GM21737 (cell line): Measurements from ENCODE around the gene GRAMD1A.
"Not testable (repeated sequence)": the region's sequence is repeated elsewhere in the genome, so short reads cannot be mapped to it uniquely, and the experiment has no call there.

Experiments
- ATAC-seq: cut with Tn5 transposase; IDR thresholded peaks from one replicate; pipeline ENCODE4 v1.9.1; 2021; ENCODE audit warnings: mild to moderate bottlenecking, moderate library complexity; ENCODE audit not compliant: unreplicated experiment

GRAMD1A gene

DNA sequence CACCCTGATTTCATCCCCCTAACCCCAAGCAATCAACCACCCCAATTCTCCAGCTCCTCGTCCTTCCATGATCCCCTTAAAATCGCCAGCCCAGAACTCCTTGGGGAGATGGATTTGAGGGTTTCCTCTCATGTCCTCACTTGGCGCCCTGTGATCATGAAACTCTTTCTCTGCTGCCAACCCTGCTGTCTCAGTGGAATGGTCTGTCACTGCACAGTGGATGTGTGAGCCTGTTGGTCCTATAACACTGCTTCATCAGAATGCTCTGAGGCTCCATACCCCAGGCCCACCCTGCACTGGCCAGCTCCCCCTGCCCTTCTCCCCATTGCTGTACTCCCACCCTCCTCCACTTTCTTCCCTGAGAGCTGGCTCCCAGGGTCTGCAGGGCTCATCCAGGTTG is 23.5 kb upstream of the GRAMD1A start:
- no peak for ATAC-seq

DNA sequence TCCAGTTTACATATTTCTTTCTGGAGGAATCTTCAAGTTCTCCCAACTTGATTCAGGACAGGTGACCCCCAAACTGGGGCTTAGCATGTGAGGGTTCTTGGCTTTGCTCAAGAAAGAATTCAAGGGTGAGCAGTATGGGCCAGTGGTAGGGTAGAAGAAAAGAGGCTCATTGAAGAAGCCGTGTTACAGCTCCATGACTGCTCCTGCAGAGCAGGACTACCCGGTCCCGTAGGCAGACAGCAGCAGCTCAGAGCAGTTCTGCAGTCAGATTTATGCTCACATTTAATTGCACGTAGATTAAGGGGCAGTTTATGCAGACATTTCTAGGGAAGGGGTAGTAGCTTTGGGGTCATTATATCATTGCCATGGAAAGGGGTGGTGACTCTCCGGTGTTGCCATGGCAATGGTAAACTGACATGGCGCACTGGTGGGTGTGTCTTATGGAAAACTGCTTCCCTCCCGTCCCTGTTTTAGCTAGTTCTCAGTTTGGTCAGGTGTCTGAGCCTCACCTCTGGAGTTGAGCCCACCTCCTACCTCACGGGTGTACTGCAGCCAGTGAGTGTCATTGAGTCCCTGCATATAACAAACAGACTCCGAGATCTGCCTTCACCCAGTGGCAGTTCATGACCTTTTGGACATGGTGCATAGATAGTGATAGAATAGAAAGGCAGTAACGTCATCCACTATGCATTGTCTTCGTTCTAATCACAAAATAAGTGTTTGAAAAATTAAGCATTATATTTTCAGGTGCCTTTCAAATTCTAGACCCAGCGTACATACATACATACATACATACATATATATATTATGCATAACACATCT is 20.1 kb upstream of the GRAMD1A start:
- ATAC-seq = no peak

DNA sequence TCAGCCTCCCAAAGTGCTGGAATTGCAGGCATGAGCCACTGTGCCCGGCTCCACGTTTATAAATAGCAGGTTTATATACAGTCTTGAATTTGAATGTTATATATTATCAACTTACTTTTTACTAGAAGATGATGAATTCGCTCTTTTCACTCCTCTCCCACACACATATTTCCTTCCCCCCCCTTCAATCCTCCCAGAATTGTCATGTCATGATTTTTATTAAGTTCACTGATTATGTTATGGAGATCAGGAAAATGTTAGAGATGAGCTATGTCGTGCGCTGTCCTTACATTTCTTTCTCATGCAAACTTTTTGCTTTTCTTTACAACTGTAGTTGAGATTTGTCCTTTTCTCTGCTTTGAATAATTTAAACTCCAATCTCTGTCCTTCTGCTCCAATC is 17.8 kb upstream of the GRAMD1A start:
- ATAC-seq = no peak

DNA sequence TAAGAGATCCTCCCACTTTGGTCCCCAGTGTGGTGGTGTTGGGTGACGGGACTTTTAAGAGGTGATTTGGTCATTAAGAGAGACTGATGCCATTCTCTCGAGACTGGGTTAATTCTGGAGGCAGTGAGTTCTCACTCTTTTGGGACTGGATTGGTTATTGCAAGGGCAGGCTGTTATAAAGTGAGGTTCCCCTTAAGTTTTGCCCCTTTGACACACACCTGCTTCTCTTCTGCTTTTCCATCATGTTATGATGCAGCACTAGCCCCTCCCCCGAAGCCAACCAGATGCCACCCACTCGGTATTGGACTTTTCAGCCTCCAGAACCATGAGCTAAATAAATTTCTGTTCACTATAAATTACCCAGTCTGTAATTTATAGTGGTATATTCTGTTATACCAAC is 16.3 kb upstream of the GRAMD1A start:
- no peak for ATAC-seq

DNA sequence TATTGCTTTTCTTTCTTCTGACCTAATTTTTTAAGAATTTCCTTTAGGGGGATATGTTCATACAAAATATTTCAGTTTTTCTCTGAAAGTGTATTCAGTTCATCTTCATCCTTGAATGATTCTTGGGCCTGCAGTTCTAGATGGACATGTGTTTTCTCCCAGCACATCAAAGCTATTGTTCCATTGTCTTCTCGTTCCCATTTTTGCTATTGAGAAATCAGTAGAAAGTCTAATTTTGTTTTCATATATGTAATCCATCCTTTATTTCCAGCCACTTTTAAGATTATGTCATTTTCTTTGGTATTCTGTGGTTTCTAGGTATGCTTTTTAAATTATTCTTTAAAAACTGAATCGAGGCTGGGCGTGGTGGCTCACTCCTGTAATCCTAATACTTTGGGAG is 15.8 kb upstream of the GRAMD1A start:
- no peak for ATAC-seq

DNA sequence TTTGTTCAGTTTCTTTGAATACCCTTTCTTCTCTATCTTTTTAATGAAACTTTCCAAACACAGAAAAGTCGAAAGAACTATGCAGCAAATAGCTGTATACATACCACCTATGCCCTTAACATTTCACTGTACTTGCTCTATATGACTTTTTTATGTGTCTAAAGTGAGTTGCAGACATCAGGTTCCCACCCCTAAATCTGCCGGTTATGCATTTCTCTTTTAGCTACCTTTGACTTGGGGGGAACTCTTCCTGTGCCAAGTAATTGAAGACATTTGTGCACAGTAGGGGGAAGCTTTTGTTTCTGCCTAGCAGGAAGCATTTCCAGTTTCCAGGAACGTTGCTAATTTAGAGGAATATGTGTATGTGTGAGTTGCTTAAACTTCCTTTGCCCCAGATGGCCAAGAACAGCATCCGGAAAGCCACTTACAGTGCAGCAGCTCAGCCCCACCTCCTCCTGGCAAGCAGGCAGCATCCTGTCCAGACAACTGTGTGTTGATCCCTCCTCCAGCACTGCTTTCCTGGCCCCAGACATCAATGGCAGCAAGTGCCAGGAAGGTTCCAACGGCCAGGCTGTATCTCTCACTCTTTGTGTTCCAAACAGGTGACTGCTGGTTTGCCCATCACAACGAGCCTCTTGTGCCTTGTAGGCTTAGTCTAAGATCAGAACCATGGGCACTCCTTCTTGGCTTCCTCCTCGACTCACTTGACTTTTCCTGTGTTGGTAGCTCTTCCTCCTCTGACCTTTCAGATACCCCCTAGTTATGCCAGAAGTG is 14.7 kb upstream of the GRAMD1A start:
- no peak for ATAC-seq

DNA sequence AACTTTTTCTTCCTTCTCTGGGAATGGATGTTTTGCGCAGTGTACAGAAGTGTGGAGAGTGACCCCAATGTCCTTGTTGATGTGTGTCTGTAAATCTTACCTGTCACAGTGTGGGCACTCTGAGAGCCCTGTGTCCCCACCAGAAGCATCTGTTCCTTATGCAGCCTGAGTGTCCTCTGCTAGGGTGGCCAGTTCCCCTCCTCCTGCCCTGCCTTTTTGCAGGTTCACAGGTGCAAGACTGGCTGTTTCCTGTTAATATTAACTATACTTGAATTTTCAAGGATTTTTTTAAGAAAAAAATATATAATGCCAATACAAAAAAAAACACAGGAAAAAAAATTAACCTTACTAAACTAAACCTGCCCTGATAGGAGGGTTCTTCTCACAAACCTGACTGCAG is 12.0 kb upstream of the GRAMD1A start:
- no peak for ATAC-seq

DNA sequence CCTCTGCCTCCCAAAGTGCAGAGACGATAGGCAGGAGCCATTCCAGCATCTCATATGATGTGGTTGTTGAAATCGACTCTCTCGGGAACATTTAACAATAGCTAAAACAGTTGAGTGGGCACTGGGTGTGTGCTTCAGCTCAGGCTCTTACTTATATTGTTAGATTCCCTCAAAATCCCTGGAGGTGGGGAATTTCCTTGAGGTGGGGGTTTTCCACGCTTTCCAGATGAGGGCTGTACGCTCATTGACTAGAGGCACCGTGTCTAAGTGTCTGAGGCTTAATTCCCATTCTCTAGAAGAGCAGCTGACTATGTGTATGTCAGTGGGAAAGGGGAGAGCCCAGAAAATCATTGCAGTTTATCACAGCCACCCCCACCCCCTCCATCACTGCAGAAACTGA is 10.8 kb upstream of the GRAMD1A start:
- ATAC-seq = no peak

DNA sequence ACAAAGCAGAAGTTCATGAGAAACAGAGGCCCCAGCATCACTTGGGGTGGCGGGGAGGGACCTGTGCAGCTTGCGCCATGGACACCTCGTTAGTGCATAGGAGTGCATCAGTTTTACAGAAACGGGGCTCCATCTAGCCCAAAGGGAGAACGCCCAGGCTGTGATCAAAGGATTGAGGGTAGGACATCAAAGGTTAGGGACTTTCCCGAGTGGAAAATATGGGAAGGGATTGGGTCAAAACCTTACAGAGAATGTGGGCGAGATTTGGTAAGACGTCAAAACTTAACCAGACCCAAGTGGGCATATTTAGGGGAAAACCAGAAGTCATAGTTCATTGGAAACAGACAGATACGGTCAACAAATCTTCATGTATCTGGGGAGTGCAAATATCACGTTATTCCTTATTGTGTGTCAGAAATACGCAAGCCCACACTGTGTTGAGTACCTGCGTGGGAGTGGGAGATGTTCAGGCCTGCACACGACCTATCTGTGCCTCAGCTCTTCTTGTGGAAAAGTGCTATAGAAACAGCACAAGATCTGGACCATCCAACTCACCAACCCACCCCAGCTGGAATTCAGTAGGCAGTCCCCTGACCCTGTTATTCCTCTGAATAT is 9.4 kb upstream of the GRAMD1A start:
- no peak for ATAC-seq

DNA sequence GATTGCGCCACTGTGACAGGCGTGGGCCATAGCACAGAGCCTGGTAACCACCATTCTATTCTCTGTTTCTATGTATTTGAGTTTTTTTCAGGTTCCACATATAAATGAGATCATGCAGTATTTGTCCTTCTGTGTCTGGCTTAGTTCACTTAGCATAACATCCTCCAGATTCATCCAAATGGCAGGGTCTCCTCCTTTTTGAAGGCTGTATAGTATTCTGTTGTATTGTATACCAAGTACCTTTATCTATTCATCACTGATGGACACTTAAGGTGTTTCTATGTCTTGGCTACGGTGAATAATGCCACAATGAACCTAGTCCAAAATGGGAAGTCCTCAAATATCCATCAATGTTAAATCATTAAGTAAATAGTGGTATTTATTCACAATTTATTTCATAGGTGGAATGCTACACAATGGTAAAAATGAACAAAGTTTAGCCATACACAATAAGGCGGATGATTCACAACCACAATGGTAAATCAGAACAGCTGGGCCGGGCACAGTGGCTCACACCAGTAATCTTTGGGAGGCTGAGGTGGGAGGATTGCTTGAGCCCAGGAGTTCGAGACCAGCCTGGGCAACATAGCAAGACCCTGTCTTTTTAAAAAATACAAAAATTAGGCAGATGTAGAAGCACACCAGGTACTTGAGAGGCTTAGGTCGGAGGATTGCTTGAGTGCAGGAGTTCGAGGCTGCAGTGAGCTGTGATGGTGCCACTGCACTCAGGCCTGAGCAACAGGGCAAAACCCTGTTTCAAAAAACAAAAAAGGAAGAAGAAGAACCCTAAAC is 8.4 kb upstream of the GRAMD1A start:
- ATAC-seq = no peak

DNA sequence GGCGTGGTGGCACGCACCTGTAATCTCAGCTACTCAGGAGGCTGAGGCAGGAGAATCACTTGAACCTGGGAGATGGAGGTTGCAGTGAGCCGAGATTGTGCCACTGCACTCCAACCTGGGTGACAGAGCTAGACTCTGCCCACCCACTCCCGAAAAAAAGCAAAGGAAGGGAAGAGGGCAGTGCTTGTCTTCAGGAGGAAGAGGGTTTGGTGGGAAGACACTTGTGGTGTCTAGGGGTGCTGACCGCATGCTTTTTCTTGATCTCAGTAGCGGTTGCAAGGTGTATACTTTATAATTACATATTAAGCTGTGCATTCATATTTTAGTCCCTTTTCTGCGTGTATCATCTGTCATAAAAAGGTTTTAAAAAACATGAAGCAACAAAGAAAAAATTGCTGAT is 7.5 kb upstream of the GRAMD1A start:
- ATAC-seq = not testable (repeated sequence)

DNA sequence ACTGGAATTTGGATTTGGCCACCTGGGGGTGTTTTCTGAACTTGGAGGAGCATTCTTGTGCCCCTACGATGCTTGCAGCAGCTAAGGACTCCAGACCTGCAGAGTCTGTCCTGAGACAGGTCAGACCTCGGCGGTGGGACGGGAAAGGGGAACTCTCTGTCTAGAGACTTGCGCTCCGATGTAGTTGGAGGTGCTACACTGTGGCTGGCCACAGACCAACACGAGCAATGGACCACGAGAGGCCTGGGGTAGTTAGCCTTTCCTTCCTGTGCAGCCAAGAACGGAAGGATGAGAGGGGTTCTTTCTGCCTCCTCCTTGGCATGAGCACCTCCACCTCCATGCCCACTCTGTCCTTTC is 5.9 kb upstream of the GRAMD1A start:
- no peak for ATAC-seq

DNA sequence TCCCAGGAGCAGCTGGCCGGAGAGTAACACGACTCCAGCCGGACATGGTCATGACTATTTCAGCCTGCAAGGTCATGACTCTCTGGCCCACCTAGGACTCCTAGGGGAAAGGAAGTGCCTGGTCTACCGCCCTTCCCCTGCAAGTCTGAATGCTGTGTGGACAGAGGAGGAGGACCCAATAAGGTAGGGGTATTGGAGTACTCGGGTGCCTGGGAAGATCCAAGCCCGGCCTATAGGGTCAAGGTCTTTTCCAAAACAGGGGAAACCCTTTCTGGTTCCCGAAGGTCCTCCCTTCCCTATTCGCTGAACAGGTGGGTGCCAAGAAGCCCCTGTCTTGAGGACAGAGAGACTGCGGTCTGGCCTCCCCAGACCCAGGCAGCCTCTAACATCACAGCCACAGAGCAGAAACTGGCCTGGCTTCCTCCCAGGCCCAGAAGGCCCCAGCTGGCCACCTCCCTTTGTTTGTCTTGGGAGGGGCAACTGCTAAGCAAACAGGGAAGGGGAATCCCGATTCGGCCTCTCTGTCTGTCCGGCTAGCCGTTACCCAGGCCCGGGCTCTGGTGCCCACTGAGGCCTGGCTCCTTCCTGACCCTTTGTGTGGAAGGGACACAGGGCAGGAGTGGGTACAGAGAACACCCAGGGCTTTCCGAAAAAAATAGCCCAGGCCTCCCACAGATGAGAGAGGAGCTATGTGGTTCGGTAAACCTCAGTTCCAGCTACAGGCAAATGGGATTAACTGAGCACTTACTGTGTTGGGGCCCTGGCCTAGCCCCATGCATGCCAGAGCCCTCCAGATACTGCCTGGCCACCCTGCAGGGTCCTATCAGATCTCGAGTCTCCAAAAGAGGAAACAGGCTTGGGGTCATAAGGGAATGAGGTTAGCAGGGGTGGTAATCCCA is 5.2 kb upstream of the GRAMD1A start:
- ATAC-seq = no peak

DNA sequence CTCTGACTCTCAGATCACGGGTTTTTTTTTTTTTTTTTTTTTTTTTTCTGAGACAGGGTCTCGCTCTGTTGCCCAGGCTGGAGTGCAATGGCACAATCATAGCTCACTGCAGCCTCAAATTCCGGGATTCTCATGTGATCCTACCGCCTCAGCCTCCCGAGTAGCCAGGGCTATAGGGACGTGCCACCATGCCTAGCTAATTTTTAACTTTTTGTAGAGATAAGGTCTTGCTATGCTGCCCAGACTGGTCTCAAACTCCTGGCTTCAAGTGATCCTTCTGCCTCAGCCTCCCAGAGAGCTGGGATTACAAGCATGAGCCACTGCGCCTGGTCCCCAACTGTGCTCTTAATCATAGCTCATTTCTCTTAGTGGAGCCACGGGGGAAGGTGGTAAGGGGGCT is 4.6 kb upstream of the GRAMD1A start:
- no peak for ATAC-seq

DNA sequence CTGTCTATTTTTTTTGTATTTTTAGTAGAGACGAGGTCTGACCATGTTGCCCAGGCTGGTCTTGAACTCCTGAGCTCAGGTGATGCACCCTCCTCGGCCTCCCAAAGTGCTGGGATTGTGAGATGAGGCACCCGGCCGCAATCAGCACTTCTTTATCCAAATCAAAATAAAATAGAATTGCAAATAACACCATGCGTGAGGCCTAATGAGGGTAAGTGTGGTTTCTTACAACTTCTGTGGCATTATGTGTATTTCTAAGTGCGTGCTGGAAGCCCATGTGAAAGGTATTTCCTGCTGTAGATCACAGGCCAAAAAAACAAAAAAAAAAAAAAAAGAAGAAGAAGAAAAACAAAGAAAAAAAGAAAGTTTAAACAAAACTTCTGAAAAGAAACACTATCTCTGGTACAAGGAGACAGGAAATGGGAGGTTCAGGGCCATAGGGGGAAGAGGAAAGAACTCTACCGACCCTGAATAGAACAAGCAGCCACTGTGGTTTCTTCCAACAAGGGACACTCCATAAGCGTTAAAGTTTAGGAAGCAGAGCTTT is 3.0 kb upstream of the GRAMD1A start:
- ATAC-seq = no peak

DNA sequence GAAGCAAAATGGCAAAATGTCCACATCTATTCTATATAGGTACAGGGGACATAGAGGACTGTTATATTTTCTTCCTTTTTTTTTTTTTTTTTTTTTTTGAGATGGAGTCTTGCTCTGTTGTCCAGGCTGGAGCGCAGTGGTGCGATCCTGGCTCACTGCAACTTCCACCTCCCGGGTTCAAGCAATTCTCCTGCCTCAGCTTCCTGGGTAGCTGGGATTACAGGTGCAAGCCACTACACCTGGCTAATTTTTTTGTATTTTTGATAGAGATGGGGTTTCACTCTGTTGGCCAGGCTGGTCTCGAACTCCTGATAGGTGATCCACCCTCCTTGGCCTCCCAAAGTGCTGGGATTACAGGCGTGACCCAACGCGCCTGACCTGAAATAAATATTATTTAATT is 1.9 kb upstream of the GRAMD1A start:
- not testable (repeated sequence) for ATAC-seq

DNA sequence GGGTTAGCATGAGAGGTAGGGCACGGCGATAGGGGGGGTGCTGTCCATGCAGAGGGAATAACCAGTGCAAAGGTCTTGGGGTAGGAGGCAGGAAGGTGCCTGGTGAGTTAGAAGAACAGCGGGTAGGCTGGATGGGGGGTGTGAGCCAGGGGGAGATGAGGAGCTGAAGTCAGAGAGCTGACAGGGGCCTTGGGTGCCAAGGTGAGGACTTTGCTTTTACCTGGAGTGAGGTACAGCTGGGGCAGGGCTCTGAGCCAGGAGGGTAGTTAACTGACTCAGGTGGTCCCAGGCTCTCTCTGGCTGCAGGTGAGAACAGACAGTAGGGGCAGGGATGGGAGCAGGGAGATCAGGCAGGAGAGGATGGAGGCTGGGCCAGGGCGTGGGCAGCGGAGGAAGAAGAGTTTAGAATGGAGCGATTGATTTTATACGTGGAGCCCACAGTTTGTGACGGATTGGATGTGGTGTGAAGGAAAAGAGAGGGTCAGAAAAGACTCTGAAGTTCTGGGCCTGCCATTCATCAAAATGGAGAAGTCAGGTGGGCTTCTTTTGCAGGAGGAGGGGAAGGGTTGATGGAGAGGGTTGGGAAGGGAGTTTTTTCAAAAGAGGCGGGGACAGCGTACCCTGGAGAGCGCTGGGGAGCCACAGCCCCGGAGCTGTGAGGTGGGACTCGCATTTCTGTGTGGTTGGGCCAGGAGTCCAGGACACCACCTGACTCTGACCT is 1.2 kb upstream of the GRAMD1A start:
- ATAC-seq = no peak

DNA sequence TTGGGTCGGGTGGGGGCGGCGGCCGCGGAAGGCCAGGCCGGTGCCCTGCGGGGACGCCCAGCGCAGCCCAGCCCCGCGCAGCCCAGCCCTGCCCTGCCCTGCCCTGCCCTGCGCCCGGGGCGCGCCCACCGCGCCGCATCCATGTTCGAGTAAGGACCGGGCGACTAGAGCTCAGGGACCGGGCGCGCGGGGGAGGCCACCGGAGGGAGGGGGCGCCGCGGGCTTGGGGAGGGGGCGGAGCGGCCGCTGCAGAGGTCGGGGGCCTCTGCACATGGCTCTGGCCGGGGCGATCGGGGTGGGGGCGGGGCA is 169 bp downstream of the GRAMD1A start:
- no peak for ATAC-seq

DNA sequence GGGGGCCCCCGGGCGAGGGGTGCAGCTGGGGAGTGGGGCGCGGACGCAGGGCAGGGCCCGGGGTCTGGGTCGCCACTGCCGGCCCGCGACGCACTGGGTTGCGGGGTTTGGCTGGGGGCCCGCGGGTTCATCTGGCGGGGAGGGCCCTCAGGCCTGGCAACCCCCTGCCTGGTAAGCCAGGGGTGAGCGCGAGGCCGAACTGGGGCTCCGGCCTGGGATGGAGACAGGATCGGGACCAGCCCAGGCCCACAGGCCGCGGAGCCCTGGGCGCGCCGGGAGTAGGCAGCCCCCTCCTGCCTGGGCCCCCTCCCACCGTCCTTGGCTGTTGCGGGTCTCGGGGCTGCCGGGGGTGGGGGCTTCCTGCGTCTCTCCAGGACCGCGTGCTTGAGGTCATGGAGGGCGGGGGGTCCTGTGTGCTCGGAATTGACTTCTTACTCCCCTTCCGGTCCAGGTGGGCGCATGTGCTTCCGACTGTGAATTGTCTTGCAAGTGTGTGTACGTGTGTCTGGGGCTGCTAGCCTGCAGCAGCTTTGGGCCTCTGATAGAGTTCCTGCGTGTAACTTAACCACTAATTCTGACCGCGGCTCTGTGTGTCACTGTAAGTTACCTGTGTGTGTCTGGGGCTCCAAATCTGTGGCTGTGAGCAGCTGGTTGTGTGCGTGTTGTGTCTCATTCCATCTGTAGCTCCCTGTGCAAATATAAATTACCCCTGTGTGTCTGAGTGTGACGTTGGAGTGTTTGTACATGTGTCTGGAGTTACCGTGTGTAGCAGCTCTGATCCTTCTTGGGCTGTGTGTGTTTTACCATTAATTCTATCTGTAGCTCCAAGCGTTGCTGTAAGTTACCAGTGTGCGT is 751 bp downstream of the GRAMD1A start:
- ATAC-seq = no peak
